DOHH2 (cell line): ENCODE data around the gene LRRC59.
"Not testable (repeated sequence)": the region's sequence is repeated elsewhere in the genome, so short reads cannot be mapped to it uniquely, and the experiment has no call there.

ENCODE experiments used
- H3F3A ChIP-seq: fragments of 200-600 bp; sonication (generic), shearing (Covaris generic); 2 replicates; pipeline ENCODE4 v1.6.0; 2016; ENCODE audit warnings: antibody characterized with exemption, mild to moderate bottlenecking; ENCODE audit not compliant: control insufficient read depth, insufficient read depth
- H3K27ac ChIP-seq: fragments of 200-600 bp; sonication (generic); 2 replicates; pipeline ENCODE4 v1.5.1; 2014; ENCODE audit warnings: low read depth, mild to moderate bottlenecking, low read length, moderate library complexity
- H3K27me3 ChIP-seq: fragments of 200-600 bp; sonication (generic); 2 replicates; pipeline ENCODE4 v1.6.1; 2014; ENCODE audit warnings: mild to moderate bottlenecking, low read length, mixed read lengths; ENCODE audit not compliant: control insufficient read depth
- H3K36me3 ChIP-seq: fragments of 200-600 bp; sonication (generic); 2 replicates; pipeline ENCODE4 v1.6.1; 2014; ENCODE audit warnings: mild to moderate bottlenecking, low read length, moderate library complexity, mixed read lengths; ENCODE audit not compliant: control insufficient read depth
- H3K4me1 ChIP-seq: fragments of 200-600 bp; sonication (generic); 2 replicates; pipeline ENCODE4 v1.6.1; 2014; ENCODE audit warnings: mild to moderate bottlenecking, low read length, mixed read lengths; ENCODE audit not compliant: control insufficient read depth
- H3K4me2 ChIP-seq: fragments of 200-600 bp; sonication (generic); 2 replicates; pipeline ENCODE4 v1.6.0; 2014; ENCODE audit warnings: mild to moderate bottlenecking, low read length, moderate library complexity
- H3K4me3 ChIP-seq: fragments of 200-600 bp; sonication (generic); 2 replicates; pipeline ENCODE4 v1.5.1; 2014; ENCODE audit warnings: mild to moderate bottlenecking, low read length, mixed read lengths
- H3K79me2 ChIP-seq: fragments of 200-600 bp; sonication (generic); 2 replicates; pipeline ENCODE4 v1.6.1; 2014; ENCODE audit warnings: mild to moderate bottlenecking, low read length, mixed read lengths; ENCODE audit not compliant: control insufficient read depth
- H3K9me2 ChIP-seq: fragments of 200-600 bp; sonication (generic); replicated peaks from 2 replicates; pipeline ENCODE4 v1.6.1; 2014; ENCODE audit warnings: mild to moderate bottlenecking, low read length, mixed read lengths; ENCODE audit not compliant: control insufficient read depth
- H3K9me3 ChIP-seq: fragments of 200-600 bp; sonication (generic); 2 replicates; pipeline ENCODE4 v1.6.1; 2014; ENCODE audit warnings: antibody characterized with exemption, low read length, mixed read lengths; ENCODE audit not compliant: control insufficient read depth, insufficient read depth
- H4K20me1 ChIP-seq: fragments of 200-600 bp; sonication (generic); 2 replicates; pipeline ENCODE4 v1.6.0; 2014; ENCODE audit warnings: low read depth, mild to moderate bottlenecking, antibody characterized with exemption, low read length, moderate library complexity; ENCODE audit not compliant: control insufficient read depth, insufficient read depth
- EZH2phosphoT487 ChIP-seq: fragments of 200-600 bp; sonication (generic); IDR thresholded peaks from 2 replicates; pipeline ENCODE4 v1.6.1; 2017; ENCODE audit warnings: borderline replicate concordance, mild to moderate bottlenecking, antibody characterized with exemption, low read length, moderate library complexity, mixed read lengths
- TF ChIP-seq, protein P1 (sequence below): fragments of 200-600 bp; sonication (generic); IDR thresholded peaks from one replicate; pipeline ENCODE4 v1.5.1; 2014; ENCODE audit warnings: antibody characterized with exemption, mild to moderate bottlenecking, low read depth, low read length; ENCODE audit not compliant: poor library complexity, severe bottlenecking

LRRC59 gene

DNA sequence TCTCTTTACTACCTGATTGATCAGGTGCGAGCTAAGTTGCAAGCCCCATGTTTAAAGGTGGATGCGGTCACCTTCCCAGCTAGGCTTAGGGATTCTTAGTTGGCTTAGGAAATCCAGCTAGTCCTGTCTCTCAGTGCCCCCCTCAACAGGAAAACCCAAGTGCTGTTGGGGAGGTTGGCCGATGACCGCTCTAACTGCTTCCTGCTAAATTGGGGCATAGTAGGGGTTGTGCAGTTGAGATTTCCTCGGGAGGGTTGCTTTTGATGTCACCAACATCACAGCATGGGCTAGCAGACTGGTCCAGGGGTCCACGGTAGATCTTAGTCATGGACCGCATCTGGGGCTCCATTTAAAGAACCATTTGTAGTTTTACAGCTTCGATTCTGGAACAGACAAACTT lies 2.3 kb upstream of the LRRC59 start:
- H4K20me1 ChIP-seq = peaks cover 16% of the 10 kb centered on the region
- H3K79me2 ChIP-seq = peaks cover 28% of the 10 kb centered on the region
- H3K4me3 ChIP-seq, H3K27me3 ChIP-seq, H3K9me3 ChIP-seq, H3K4me2 ChIP-seq, H3K9me2 ChIP-seq, H3F3A ChIP-seq, H3K27ac ChIP-seq: not testable (repeated sequence)
- peaks cover 20% of the 10 kb centered on the region for H3K4me1 ChIP-seq
- peaks cover 24% of the 10 kb centered on the region for H3K36me3 ChIP-seq

DNA sequence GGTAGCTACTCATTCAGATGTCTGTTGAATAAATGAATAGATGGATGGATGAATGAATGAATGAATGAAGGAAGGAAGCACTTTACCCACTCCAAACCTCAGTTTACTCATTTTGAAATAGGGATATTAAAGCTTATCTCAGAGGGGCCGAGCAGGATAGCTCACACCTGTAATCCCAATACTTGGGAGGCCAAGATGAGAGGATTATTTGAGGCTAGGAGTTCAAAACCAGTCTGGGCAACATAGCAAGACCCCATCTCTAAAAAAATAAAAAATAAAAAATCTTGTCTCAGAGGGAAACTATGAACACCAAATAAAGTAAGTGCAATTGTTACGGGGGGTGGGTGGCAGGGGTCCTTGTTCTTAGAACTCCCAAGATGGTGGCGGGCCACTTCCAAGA lies 1.3 kb upstream of the LRRC59 start:
- H3K27me3 ChIP-seq, H3F3A ChIP-seq, H3K27ac ChIP-seq, H3K9me3 ChIP-seq, H3K9me2 ChIP-seq, H3K4me3 ChIP-seq, H3K4me2 ChIP-seq: not testable (repeated sequence)
- Histone ChIP-seq H3K4me1 (peaks cover 20% of the 10 kb centered on the region), H3K79me2 (peaks cover 37% of the 10 kb centered on the region), H3K36me3 (peaks cover 33% of the 10 kb centered on the region), H4K20me1 (peaks cover 16% of the 10 kb centered on the region)

DNA sequence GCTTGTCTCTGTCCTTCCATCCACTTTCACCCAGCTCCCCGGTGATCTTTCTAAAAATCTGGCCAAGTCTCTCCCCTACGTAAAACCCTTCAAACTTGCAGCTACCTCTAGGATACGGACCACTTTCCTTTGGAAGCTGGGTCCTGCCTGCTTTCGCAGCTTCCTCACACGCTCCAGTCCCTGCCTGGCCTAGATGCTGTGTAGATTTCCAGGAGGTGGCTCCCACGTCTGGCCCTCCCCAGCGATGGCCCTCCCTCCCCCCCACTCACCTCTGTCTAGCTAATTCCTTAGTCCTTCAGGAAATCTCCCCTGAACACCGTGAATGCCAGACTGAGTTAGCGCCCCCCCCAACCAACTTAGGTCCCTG lies 579 bp upstream of the LRRC59 start:
- Histone ChIP-seq H3K27me3 (no peaks in the 10 kb centered on the region), H3K4me3 (peak overlapping the region; percentile 96), H3K27ac (no peak overlapping the region), H3K4me1 (peaks cover 20% of the 10 kb centered on the region), H3K4me2 (peak overlapping the region; percentile 84), H3K9me2 (no peaks in the 10 kb centered on the region), H3F3A (no peaks in the 10 kb centered on the region), H3K79me2 (peaks cover 40% of the 10 kb centered on the region), H3K9me3 (no peaks in the 10 kb centered on the region), H3K36me3 (peaks cover 41% of the 10 kb centered on the region), H4K20me1 (peaks cover 16% of the 10 kb centered on the region)
- no peak for TF ChIP-seq EZH2phosphoT487
- TF ChIP-seq, protein P1, sequence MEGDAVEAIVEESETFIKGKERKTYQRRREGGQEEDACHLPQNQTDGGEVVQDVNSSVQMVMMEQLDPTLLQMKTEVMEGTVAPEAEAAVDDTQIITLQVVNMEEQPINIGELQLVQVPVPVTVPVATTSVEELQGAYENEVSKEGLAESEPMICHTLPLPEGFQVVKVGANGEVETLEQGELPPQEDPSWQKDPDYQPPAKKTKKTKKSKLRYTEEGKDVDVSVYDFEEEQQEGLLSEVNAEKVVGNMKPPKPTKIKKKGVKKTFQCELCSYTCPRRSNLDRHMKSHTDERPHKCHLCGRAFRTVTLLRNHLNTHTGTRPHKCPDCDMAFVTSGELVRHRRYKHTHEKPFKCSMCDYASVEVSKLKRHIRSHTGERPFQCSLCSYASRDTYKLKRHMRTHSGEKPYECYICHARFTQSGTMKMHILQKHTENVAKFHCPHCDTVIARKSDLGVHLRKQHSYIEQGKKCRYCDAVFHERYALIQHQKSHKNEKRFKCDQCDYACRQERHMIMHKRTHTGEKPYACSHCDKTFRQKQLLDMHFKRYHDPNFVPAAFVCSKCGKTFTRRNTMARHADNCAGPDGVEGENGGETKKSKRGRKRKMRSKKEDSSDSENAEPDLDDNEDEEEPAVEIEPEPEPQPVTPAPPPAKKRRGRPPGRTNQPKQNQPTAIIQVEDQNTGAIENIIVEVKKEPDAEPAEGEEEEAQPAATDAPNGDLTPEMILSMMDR = no peak

DNA sequence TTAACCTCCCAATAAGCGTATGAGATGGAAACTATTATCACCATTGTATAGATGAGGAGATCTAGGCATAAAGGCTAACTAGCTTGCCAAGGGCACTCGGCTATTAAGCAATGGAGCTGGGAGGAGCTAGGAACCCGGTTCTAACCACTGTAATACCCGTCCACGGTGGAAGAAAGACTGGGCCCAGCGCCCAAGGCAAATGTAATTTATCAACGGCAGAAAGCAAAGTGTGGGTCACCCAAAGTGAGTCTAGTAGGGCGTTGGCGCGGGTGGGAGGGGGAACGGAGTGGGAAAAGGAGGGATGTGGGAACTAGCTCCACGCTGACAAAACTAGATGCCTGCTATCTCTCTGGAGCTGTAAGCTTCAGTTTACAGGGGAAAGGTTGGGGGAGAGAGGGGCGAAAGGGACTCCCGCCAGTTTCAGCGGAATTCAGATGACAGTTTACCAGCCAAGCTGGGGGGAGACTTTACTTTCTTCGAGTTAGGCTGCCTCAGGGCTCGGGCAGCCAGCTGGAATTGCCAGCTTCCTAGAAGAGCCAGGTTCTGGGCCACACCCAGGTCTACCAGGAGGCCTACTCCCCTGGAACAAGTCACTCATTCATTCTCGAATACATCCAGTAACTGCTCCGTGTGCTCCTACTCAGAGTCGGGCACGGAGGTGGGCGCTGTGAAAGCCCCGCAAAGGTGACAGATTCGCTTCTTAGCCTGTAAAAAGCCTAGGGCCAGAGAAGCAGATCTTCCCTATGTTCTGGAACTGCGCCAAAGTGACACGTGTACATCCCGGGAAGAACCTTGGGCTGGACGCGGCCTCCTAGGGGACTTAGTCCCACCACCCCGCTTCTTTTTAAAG lies 837 bp downstream of the LRRC59 start:
- Histone ChIP-seq H3K27ac (peak overlapping the region; percentile 32), H3K4me2 (peak overlapping the region; percentile 84), H3F3A (no peaks in the 10 kb centered on the region), H3K9me3 (no peaks in the 10 kb centered on the region), H3K9me2 (no peaks in the 10 kb centered on the region), H3K4me1 (peaks cover 22% of the 10 kb centered on the region), H3K79me2 (peaks cover 40% of the 10 kb centered on the region), H3K27me3 (no peaks in the 10 kb centered on the region), H3K36me3 (peaks cover 55% of the 10 kb centered on the region), H3K4me3 (peak overlapping the region; percentile 96), H4K20me1 (peaks cover 16% of the 10 kb centered on the region)
- TF ChIP-seq, protein P1 = no peak
- TF ChIP-seq EZH2phosphoT487 = no peak
